GM18519 (cell line): ENCODE data around the gene PRELID1.
"Not testable (repeated sequence)": the region's sequence is repeated elsewhere in the genome, so short reads cannot be mapped to it uniquely, and the experiment has no call there.

Experiments used
- ATAC-seq: cut with Tn5 transposase; IDR thresholded peaks from one replicate; pipeline ENCODE4 v1.9.1; 2021; ENCODE audit warnings: mild to moderate bottlenecking, moderate library complexity; ENCODE audit not compliant: unreplicated experiment, low FRiP score

PRELID1 gene

DNA sequence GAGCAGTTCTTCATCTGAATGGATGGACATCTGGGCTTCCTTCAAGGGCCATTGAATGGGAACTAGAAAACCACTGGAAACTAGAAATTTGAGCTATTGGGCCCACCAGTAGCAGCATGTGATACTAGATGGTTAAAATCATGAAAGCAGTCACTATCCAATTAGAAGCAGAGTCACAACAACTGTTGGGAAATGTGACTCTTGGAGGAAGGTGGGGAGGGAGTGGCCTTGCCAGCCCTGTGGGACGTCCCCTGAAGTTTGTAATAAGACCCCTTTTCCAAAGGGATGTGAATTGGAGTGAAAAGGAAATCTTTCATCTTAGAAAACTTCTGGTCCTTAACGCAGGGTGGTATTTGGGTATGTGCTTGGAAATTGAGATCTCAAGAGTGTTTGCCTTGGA, 5.7 kb upstream of the PRELID1 start:
- no peak for ATAC-seq

DNA sequence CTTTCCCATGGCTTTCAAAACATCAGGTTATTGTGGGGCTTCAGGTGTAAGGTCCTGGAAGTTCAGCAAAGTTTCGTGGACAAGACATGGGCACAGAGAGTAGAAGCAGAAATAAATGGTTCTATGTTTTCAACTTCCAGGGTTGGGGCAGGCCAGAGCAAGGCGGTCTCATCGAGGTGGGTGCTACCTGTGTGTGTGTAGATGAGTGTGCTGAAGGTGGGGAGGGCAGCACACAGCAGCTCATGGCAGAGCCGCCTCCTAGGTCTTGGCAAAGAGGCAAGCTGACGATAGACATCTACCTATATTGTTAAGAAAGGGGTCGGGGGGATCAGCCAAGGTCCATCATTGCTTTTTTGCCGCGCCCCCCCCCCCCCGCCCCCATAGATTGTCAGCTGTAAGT, 3.9 kb upstream of the PRELID1 start:
- no peak for ATAC-seq

DNA sequence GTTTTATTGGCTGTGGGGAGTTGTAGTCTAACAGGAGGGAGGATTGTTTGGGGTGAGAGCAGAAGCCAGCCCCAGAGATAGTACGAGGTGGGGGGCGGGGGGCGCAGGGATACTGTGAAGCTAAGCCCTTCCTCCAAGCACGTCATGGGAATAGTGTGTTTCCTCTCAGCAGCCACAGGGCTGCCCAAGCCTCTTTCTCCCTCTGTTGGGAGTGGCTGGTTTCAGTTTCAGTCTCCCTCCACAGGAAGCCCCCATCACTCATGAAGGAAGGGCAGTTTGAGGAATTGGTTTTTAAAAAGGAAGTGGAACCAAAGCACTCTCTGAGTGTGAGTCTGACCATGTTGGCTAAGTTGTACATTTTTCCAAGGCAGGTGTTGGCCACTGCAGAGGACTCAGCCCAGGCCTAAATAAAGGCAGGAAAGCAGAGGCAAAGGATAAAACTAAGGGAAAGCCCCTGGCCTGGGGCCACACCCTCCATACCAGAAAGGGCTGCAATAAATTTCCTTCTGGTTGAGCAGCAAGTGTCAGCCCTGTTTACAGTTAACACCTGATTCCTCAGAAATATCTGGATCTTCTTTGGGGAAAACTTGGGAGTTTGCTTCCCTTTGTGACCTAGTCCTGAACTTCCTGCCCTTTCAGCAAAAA, 3.2 kb upstream of the PRELID1 start:
- no peak for ATAC-seq

DNA sequence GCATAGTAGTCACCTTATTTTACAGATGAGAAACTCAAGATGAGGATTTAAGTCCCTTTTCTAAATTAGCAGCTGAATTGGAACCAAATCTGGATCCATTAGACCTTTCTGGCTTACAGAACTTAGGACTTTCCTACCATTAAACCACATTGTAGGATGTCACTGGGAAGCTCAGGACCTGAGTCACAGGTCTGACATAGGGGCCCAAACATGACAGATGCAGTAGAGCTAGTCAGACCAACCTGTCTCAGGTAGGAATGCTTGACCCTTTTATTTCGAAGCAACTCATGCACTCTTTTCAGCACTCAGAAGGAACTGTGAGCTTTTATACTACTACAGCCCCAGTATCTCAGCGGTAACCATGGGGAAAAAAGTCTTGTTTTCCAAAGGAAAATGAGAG, 2.6 kb upstream of the PRELID1 start:
- ATAC-seq: no peak

DNA sequence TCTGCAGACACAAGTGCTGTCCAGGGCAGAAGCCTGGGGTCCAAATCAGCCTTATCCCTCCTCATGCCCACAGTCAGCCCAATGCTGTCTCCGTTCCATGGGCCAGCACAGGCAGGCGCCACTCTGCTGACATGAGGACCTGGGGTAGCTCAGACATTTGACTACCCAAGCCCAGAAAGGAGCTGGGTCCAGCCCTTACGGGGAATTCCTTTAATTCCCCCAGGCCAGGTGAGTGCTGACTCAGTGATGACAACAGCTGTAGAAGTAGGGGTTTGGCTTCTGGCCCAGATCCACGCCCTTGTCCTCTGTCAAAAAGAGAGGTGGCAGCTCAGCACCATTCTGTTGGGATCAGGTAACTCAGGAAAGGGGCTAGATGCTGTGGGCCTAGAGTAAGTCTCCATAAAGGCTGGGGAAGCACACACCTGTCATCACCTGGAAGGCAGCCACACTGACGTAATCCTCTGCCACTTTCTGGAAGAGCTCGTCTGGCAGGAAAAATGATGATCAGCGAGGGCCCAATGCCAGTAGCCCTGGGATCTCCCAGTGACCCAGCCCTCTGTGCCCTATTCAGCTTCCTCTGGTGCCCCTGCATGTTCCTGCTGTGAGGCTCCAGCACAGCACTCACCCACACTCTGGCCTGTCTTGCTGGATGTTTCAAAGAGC, 2.0 kb upstream of the PRELID1 start:
- no peak for ATAC-seq

DNA sequence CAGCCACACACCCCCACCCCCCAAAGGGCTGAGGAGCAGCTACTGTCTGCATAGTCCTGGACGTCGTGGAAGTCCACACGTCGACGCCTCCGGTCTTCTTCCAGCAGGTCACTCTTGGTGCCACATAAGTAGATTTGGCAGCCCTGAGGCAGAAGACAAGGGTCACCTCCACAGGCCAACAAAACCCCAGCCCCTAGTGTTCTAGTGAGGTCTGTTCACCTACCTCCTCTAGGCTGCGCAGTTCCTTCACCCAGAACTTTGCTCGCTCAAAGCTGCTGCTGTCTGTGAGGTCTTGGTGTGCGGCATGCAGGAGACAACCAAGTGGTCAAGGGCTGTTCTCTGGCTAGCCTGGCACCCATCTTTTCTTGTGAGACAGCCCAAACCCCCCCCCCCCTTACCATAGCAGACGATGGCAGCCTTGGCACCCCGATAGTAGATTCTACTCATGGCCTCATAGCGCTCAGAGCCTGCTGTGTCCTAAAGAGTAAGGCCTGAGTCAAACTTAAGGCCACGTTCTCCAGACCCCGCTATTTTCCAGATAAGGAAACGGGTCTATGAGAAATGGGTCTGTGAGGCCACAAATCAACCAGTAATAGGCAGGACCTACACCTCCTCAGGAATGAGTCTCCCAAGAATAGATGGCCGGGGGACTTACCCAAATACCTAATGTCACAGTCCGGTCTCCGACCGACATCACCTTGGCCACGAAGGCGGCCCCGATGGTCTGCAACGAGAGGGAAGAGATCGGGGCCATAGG, 1.1 kb upstream of the PRELID1 start:
- no peak for ATAC-seq

DNA sequence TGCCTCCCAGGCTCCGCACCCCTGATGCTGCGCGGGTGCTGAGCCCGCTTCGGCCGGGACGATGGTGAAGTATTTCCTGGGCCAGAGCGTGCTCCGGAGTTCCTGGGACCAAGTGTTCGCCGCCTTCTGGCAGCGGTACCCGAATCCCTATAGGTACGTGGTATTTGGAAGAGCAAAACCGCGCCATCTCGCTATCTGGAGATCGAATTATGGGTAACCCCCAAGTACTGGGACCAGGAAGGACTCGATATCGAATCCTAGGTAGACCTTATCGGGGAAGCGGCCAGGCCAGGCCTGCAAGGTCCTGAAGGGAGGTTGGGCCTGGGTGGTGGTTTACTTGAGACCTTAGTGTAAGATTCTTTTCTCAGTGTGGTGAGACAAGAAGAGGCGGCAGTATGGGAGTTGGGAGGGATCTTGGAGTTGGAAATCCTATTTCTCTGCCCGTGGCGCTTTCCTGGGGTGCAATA, 359 bp downstream of the PRELID1 start:
- ATAC-seq: peak; percentile 1

DNA sequence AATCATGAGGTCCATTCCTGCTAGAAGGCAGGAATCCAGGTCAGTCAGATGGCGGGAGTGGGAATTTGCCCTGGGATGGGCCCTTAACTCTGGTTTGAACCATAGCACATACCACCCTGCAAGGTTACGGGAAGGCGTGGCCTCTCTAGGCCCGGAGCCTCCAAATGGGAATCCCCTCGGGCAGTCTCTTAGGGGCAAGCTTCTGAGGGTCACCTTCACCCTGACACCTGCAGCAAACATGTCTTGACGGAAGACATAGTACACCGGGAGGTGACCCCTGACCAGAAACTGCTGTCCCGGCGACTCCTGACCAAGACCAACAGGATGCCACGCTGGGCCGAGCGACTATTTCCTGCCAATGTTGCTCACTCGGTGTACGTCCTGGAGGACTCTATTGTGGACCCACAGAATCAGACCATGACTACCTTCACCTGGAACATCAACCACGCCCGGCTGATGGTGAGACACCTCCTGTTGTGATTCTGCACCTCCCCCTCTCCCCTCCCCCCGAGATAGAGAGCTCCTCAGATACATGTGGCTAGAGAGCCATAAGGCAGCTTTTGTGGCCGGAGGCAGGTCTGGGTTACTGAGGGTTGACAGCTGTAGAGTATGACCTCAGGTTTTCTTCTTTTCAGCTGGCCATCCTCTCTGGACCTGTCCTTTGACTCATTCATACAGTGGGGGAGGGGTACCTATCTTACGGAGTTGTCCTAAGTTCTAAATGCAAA, 957 bp downstream of the PRELID1 start:
- no peak for ATAC-seq

DNA sequence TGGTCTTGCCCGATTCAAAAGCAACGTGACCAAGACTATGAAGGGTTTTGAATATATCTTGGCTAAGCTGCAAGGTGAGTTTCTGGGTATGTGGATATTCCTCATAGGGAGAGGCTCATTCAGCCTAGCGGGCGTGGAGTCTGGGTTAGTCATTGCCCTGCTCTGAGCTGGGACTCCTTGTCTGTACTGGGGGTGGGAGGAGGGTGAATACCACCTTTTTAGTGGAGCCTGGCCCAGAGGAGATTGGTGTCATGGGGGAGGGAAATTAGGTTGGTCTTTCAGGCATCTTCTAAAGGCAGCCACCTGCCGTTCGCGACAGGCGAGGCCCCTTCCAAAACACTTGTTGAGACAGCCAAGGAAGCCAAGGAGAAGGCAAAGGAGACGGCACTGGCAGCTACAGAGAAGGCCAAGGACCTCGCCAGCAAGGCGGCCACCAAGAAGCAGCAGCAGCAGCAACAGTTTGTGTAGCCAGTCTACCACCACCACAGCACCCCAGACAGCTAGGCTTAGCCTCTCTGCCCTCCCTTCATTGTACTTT, 2.6 kb downstream of the PRELID1 start:
- ATAC-seq: not testable (repeated sequence)

DNA sequence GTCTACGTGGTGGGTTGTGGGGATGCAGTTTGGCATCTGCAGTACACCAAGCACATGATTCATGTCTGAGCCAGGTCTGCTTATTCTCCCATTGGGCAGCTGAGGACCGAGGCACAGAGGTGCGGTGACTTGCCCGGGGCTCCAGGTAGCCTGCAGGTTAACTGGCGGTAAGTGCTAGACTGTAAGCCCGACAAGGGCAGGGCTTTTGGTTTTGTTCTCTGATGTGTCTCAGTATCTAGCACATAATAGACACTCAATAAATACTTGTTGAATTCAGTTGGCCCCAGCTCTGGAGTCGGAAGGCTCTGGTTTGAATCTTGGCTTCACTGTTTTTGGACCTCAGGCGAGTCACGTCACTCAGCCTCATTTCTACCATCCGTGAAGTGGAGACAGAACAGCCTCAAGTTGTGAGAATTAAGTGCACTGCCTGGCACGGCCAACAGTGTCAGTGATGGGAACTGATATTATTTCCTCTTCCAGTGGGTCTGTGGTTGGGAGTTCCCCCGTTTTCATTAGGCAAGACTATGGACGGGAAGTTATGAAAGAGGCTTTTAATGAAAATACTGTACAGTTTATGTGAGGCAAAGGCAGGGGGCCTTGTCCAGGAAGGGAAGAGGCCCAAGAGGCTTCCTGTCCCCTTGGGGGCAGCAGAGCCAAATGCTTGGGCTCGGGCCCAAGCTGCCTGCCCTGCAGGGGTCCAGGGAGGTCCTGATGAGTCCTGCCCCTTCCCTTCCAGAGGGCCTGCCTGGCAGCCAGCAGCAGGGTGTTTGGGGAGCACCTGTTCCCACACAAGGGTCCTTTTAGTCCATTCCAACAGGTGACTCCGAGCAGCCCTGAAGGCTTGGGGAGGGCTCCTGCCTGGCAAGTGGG, 3.3 kb downstream of the PRELID1 start:
- ATAC-seq: no peak

DNA sequence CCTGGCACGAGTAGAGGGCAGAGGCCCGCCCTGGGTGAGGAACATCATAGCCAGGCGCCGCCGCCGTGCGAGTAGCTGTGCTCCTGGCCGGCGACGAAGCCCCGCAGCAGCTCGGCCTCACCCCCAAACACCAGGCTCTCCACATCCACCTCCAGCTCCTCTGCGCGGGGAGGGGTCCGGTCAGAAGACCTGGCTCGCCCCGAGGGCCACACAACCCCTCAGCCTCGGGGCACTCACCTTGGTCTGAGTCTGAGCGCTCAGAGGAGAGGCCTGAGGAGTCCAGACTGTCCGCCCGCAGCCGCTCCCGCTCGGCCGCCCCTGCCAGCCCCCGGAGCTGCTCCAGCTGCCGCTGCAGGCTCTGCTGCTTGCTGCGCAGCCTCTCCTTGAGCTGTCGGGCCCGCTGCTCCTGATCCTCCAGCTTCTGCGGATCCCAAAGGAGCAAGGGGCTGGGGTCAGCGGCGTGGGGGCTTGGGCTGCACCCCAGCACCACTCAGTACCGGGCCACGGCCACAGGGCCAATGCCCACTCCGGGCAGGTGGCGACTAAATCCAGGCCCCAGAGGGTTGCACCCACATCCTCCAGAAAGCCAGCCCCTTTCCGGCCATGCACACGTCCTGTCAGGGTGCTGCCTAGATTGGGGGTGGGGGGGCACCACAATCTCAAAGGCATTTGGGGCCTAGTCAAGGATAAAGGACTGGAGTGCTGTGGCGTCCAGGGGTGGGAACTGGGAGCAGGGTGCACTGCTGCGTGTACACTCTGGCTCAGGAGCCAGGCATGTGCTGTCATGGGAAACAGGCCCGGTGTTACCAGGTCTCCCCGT, 4.2 kb downstream of the PRELID1 start:
- no peak for ATAC-seq

DNA sequence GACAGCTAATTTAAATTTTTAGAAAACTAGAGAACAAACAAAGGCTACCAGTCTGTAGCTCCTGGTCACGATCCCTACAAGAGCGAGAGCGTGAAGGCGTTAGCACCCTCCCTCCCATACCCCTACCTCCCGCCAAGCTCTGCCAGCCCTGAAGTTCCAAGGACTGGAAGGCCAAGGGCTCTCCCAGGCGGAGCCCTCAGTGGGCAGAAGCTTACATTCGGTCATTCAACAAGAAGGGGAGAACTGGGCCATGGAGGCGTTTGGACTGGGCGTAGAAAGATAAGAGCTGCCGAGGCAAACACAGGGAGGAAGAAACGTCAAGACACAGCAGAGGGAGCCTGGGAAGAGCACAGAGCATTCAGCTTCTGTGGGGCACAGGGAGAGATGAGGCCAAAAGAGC, 5.1 kb downstream of the PRELID1 start:
- ATAC-seq: no peak

DNA sequence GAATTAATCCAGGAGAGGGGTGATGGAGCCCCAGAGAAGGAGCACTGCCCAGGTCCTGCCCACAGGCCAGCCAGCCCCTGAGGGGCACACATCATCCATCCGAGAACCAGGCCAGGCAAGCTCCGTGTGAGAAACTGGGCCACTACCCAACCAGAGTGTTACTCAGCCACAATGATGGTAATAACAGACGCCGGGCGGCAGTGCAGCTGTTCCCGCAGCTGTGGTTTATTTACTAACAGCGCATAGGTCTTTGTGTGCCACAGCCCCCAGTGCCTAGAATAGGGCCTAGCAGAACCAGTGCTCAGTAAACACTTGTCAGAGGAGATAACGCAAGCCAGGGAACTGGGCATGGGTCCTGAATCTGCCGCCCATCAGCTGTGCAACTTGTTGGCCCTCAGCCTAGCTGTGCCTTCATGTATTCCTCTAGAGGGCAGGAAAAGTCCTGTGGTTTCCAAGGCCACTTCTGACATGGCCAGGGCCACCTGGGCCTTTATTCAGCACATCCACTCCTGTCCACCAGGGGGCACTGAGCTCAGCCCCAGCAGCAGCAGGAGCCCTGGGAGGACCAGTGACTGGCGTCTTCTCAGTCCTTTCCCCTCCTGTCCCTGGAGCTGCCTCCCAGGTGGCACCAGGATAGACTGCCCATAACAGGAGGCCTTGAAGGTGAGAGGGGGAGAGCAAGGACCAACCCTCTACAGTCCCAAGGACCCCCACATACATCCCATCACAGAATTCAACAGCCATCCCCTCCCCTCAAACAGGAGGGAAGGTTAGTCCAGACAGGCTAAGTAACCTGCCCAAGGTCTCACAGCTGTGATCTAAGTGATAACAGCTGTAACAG, 6.0 kb downstream of the PRELID1 start:
- ATAC-seq: no peak

DNA sequence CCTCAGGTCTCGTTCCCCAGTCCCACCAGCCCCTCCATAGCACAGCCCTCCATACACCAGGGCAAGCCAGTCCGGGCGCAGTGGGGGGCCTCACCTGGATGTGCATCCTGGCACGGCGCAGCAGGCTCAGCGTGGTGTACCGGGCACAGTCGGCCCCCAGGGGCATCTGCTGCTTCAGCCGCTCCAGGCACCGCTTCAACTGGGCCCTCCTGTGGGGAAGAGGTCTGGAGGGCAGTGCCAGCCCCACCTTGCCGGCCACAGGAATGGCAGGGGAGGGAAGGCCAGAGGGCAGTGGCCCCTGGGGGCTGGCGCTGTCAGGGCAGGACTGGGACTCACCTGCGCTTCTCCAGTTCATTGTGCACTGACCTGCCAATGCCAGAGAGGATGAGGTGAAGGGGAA, 6.7 kb downstream of the PRELID1 start:
- no peak for ATAC-seq

DNA sequence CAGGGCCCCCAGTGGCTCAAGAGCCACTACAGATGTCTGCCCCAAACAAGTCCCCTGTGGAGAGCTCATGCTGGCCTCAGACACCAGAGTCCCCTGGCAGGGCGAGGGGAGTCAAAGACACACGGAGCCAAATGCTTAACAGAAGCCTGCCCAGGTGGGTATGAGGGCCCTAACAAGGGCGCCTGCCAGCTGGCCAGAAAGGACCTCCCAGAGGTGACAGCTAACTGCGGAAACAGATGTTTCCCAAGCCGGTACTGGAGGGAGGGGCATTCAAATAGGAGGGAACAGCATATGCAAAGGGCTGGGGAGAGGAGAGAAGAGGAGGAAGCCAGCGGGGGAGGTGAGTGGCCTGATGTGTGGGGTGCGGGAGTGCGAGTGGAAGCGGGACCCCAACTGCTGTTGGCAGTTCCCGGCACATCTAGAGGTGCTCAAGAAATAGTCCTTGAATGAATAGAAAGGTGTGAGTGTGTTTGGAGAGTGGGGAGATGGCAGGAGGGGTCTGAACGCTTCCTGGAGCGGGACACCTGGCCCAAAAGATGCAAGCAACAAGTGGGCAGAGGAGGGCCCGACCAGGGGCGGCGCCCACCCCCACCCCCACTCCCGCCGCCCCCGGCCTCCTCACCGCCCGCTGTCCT, 7.3 kb downstream of the PRELID1 start:
- ATAC-seq: no peak

DNA sequence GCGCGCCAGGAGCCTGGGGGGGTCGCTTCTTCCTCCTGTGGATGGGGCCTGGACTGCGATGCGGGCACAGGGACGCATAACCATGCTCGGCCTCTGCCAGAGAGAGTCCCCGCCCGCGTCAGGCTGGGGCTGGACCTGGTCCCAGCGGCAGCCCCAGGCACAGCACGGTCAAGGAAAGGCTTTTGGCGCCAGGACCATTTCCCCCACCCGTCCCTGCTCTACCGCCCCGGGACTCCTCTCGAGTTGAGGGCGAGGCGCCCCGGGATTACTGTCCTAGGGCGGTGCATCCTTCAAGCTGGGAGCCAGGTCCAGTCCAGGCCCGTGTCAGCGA, 7.8 kb downstream of the PRELID1 start:
- no peak for ATAC-seq

DNA sequence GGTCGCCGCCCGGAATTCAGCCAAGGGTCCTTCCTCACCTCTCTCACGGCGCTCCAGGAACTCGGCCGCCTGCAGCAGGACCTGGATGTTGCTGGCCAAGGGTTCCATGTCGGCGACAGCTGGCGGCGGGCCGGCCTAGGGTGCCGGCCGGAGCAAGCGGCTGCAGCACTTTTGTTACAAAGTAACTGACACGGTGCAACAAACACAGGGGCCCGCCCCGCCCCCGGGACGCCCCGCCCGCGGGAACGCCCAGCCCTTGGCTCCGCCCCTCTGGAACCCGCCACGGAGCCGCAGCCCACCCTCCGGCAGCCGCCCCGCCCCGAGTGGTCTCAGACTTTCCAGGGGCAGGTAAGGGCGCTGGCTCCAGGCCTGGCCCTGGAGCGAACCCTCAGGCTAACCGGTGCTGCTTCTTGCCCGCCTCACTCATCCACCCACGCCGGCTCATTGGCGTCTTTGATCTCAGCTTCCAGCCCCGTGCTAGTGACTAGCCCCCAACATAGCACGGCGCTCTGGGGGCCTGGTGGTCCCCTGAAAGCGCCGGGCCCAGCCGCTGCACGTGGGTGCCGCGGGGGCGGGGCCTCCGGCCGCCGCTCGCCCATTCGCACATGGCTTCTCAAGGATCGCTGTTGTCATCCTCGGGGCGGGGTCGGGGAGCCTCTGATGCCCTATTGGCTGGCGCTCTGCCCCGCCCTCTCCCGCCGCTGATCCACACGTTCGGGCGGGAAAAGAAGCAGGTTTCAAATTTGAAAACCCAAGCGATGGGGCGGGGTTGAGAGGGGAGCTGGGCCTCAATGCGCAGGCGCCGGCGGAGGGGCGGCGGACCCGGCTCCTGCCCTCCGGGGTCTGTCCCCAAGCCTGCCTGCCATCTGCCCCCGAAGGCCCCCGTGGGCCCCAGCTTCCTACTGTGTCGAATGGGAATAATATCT, 8.4 kb downstream of the PRELID1 start, which contains the start of gene MXD3:
Gene MXD3, minus strand, starts transcription at position 176 of the 926 bp plus-strand sequence. Its CDS starts 68 bp downstream, at position 108.
- ATAC-seq: peak; percentile 54
